GM18867 (cell line): ENCODE data around the gene CACNA2D2.

Source experiments
- ATAC-seq: cut with Tn5 transposase; IDR thresholded peaks from one replicate; pipeline ENCODE4 v1.9.1; 2021; ENCODE audit warnings: mild to moderate bottlenecking, moderate library complexity; ENCODE audit not compliant: unreplicated experiment

CACNA2D2 gene

GRCh38 chr3:50435371-50436113, 67.9 kb downstream of the CACNA2D2 start:
- ATAC-seq: no peak

- no peak for ATAC-seq
These were observed 69.5 kb downstream of the CACNA2D2 start for GRCh38 chr3:50433954-50434353.

GRCh38 chr3:50430950-50431435, 72.4 kb downstream of the CACNA2D2 start:
- ATAC-seq: no peak

- ATAC-seq: no peak
These were observed 73.2 kb downstream of the CACNA2D2 start for GRCh38 chr3:50430191-50430590.

- ATAC-seq: no peak
These were observed 75.3 kb downstream of the CACNA2D2 start for GRCh38 chr3:50428007-50428633.

GRCh38 chr3:50427217-50427616, 76.2 kb downstream of the CACNA2D2 start:
- ATAC-seq: no peak

- ATAC-seq: no peak
These were observed 77.5 kb downstream of the CACNA2D2 start for GRCh38 chr3:50425911-50426310.

GRCh38 chr3:50423543-50423942, 79.9 kb downstream of the CACNA2D2 start:
- no peak for ATAC-seq

- no peak for ATAC-seq
These were observed 81.3 kb downstream of the CACNA2D2 start for GRCh38 chr3:50422153-50422552.

GRCh38 chr3:50419595-50420370, 83.7 kb downstream of the CACNA2D2 start:
- ATAC-seq: no peak

- ATAC-seq: no peak
These were observed 84.6 kb downstream of the CACNA2D2 start for GRCh38 chr3:50418850-50419249.

GRCh38 chr3:50417637-50418033, 85.8 kb downstream of the CACNA2D2 start:
- no peak for ATAC-seq

- no peak for ATAC-seq
These were observed 86.4 kb downstream of the CACNA2D2 start for GRCh38 chr3:50416736-50417636.

GRCh38 chr3:50415816-50416215, 87.6 kb downstream of the CACNA2D2 start:
- ATAC-seq: no peak

- ATAC-seq: no peak
These were observed 88.4 kb downstream of the CACNA2D2 start for GRCh38 chr3:50415061-50415460.

GRCh38 chr3:50414616-50415015, 88.8 kb downstream of the CACNA2D2 start:
- ATAC-seq: no peak

GRCh38 chr3:50412231-50412754, 91.1 kb downstream of the CACNA2D2 start:
- no peak for ATAC-seq

- no peak for ATAC-seq
These were observed 92.2 kb downstream of the CACNA2D2 start for GRCh38 chr3:50411229-50411628.

- ATAC-seq: no peak
These were observed 92.8 kb downstream of the CACNA2D2 start for GRCh38 chr3:50410608-50411139.

- no peak for ATAC-seq
These were observed 93.2 kb downstream of the CACNA2D2 start for GRCh38 chr3:50410185-50410584.
